ENCODE results near the gene ZMYND19.
"Not testable (repeated sequence)": the region's sequence is repeated elsewhere in the genome, so short reads cannot be mapped to it uniquely, and the experiment has no call there.

The ZMYND19 gene

GRCh38 chr9:137606005-137606621, 15.8 kb upstream of the ZMYND19 start:
- H3K4me3 ChIP-seq, result peak overlapping the region; percentile 82
- peak overlapping the region; percentile 75 to 92 for H3K27ac ChIP-seq
- no peak for DNase-seq (ENCODE audit: low spot score)
- no peak for TF ChIP-seq CTCF (IDR thresholded peaks at IDR 0.05)

GRCh38 chr9:137605121-137606004, 15.1 kb upstream of the ZMYND19 start, which contains the start of gene ARRDC1:
Gene ARRDC1, plus strand, starts transcription at chr9:137605686. Its CDS starts 32 bp downstream, at chr9:137605718.
- no peak for TF ChIP-seq CTCF (IDR thresholded peaks at IDR 0.05)
- H3K4me3 ChIP-seq, result peak within 1 kb of the TSS; percentile 95
- H3K27ac ChIP-seq, result peak within 1 kb of the TSS; percentile 75 to 92
- peak; percentile 96 for DNase-seq (ENCODE audit: low spot score)

GRCh38 chr9:137604345-137605086, 14.2 kb upstream of the ZMYND19 start:
- H3K4me3 ChIP-seq, result peak overlapping the region; percentile 95
- H3K27ac ChIP-seq, result peak overlapping the region; percentile 27 to 92
- DNase-seq (ENCODE audit: low spot score), result no peak
- TF ChIP-seq CTCF (IDR thresholded peaks at IDR 0.05), result no peak

DNA sequence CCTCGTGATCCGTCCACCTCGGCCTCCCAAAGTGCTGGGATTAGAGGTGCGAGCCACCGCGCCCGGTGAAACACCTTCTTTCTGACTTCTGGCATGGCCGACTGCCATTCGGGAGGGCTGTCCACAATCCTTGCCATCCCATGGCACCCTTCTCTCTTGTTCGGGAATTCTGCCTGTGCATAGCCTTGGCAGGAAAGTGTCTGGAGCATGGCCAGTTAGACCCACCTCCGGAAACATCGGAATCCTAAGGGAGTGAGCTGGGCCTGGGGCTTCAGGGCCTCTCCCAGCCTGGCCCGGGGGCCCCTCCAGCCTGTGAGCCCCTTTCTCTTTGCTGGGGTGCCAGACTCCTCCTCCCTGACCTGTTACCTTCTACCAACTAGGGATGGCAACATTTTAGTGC, 13.6 kb upstream of the ZMYND19 start:
- no peak for DNase-seq (ENCODE audit: low spot score)
- H3K27ac ChIP-seq, result no peak overlapping the region
- H3K4me3 ChIP-seq, result no peak overlapping the region
- TF ChIP-seq CTCF (IDR thresholded peaks at IDR 0.05), result no peak

DNA sequence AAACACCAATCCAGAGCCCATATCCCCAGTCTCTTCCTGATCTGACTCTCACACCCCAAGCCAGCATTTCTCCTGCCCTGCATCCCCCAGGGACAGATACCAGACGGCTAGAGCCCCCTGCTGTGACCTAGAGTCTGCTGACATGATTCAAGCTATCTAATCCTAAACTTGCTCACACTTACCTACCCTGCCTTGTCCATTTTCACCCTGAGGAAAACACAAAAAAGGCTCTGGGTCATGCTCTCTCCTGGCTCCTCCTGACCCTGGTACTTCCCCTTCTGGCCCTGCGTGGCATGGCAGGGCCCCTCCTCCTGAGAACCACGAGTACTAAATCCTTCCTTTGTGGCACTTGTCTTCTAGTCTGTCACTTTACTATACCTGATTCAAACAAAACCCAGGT, 12.3 kb upstream of the ZMYND19 start:
- Histone ChIP-seq H3K4me3 (no peak overlapping the region), H3K27ac (no peak overlapping the region)
- TF ChIP-seq CTCF (IDR thresholded peaks at IDR 0.05), result no peak
- DNase-seq (ENCODE audit: low spot score), result no peak

- DNase-seq (ENCODE audit: low spot score), result no peak
- Histone ChIP-seq H3K4me3 (no peak overlapping the region), H3K27ac (no peak overlapping the region)
- TF ChIP-seq CTCF (IDR thresholded peaks at IDR 0.05), result no peak
These were observed 8.6 kb upstream of the ZMYND19 start for GRCh38 chr9:137598943-137599342.

- H3K27ac ChIP-seq; DNase-seq (ENCODE audit: low spot score); H3K4me3 ChIP-seq: not testable (repeated sequence)
These were observed 6.3 kb upstream of the ZMYND19 start for GRCh38 chr9:137596577-137596976.

All from coronary artery (tissue), 2 donors.